GM23338 (cell line): ENCODE measurements around the gene MAP3K4. TPM values are rescaled to one million over a fixed set of nuclear protein-coding genes. Genes with fewer than 3 reads are reported as not detected.

Experiments used
- ATAC-seq: fragments of 200-7000 bp; cut with Tn5 transposase; 3 replicates; pipeline ENCODE4 v1.9.1; 2020
- DNase-seq: peaks from one replicate; pipeline ENCODE4 v3.0.0-alpha.2; 2015; ENCODE audit warnings: low spot score
- H2AFZ ChIP-seq: fragments of 200-600 bp; sonication (generic); 2 replicates; pipeline ENCODE4 v1.8.0; 2016; ENCODE audit warnings: antibody characterized with exemption, mild to moderate bottlenecking, moderate library complexity
- H3F3A ChIP-seq: fragments of 200-600 bp; sonication (generic); replicated peaks from 2 replicates; pipeline ENCODE4 v1.8.0; 2017; ENCODE audit warnings: antibody characterized with exemption, mixed run types, low read depth
- H3K27ac ChIP-seq: fragments of 200-600 bp; sonication (generic); 2 replicates; pipeline ENCODE4 v1.6.1; 2016; ENCODE audit warnings: low read depth
- H3K27me3 ChIP-seq: fragments of 200-600 bp; sonication (generic); 2 replicates; pipeline ENCODE4 v1.8.0; 2016; ENCODE audit warnings: mild to moderate bottlenecking, mixed run types, moderate library complexity; ENCODE audit not compliant: insufficient read depth
- H3K36me3 ChIP-seq: fragments of 200-600 bp; sonication (generic); 2 replicates; pipeline ENCODE4 v1.8.0; 2016; ENCODE audit warnings: mild to moderate bottlenecking; ENCODE audit not compliant: insufficient read depth
- H3K4me1 ChIP-seq: fragments of 200-600 bp; sonication (generic); 2 replicates; pipeline ENCODE4 v1.8.0; 2016; ENCODE audit warnings: mild to moderate bottlenecking, moderate library complexity; ENCODE audit not compliant: insufficient read depth
- H3K4me2 ChIP-seq: fragments of 200-600 bp; sonication (generic); 2 replicates; pipeline ENCODE4 v1.7.1; 2017; ENCODE audit warnings: mixed run types
- H3K4me3 ChIP-seq: fragments of 200-600 bp; sonication (generic); 2 replicates; pipeline ENCODE4 v1.6.1; 2016; ENCODE audit warnings: mixed run types
- H3K79me2 ChIP-seq: fragments of 200-600 bp; sonication (generic); replicated peaks from 2 replicates; pipeline ENCODE4 v1.8.0; 2017; ENCODE audit warnings: mild to moderate bottlenecking; ENCODE audit not compliant: insufficient read depth
- H3K9me2 ChIP-seq: fragments of 200-600 bp; sonication (generic); 2 replicates; pipeline ENCODE4 v1.8.0; 2017; ENCODE audit not compliant: insufficient read depth
- H4K20me1 ChIP-seq: fragments of 200-600 bp; sonication (generic); replicated peaks from 2 replicates; pipeline ENCODE4 v1.8.0; 2017; ENCODE audit warnings: mild to moderate bottlenecking; ENCODE audit not compliant: insufficient read depth
- H3K27ac Mint-ChIP-seq: 2 replicates; pipeline ENCODE4 v1.8.0; 2020; ENCODE audit warnings: inconsistent platforms, mild to moderate bottlenecking, moderate library complexity, mixed read lengths
- H3K27me3 Mint-ChIP-seq: 3 replicates; pipeline ENCODE4 v1.8.0; 2022; ENCODE audit warnings: low read depth, mild to moderate bottlenecking, moderate library complexity, mixed read lengths, inconsistent platforms; ENCODE audit not compliant: insufficient read depth, poor library complexity
- H3K36me3 Mint-ChIP-seq: 3 replicates; pipeline ENCODE4 v1.8.0; 2021; ENCODE audit warnings: low read depth, mild to moderate bottlenecking, inconsistent platforms, moderate library complexity, mixed read lengths
- H3K4me1 Mint-ChIP-seq: 3 replicates; pipeline ENCODE4 v1.8.0; 2020; ENCODE audit warnings: mild to moderate bottlenecking, inconsistent platforms, mixed read lengths
- H3K4me3 Mint-ChIP-seq: 3 replicates; pipeline ENCODE4 v1.8.0; 2021; ENCODE audit warnings: moderate library complexity, mild to moderate bottlenecking, inconsistent platforms, mixed read lengths
- H3K9me3 Mint-ChIP-seq: 3 replicates; pipeline ENCODE4 v1.8.0; 2020; ENCODE audit warnings: moderate library complexity, mild to moderate bottlenecking, inconsistent platforms, mixed read lengths
- CREB1 ChIP-seq: fragments of 250-450 bp; sonication (Bioruptor Pico); IDR thresholded peaks from 2 replicates; pipeline ENCODE4 v1.5.0; 2020; ENCODE audit warnings: low read depth, mild to moderate bottlenecking, moderate library complexity
- CTCF ChIP-seq, 2 experiments: fragments of 200-600 bp in 1 of 2; sonication (generic) in 1 of 2; conservative IDR thresholded peaks; 2 replicates each; pipeline versions ENCODE4 v1.5.1 to v1.6.1; 2016 to 2017; ENCODE audit warnings: antibody characterized with exemption in 2 of 2, low read depth in 2 of 2, mild to moderate bottlenecking in 2 of 2, moderate library complexity in 1 of 2
- ETS1 ChIP-seq: IDR thresholded peaks from 2 replicates; pipeline ENCODE4 v1.6.1; 2016; ENCODE audit warnings: antibody characterized with exemption
- EZH2 ChIP-seq: fragments of 200-600 bp; sonication (generic); IDR thresholded peaks from one replicate; pipeline ENCODE4 v1.8.0; 2017; ENCODE audit warnings: antibody characterized with exemption, mild to moderate bottlenecking, low read depth; ENCODE audit not compliant: unreplicated experiment
- EZH2phosphoT487 ChIP-seq: fragments of 200-600 bp; sonication (generic); IDR thresholded peaks from one replicate; pipeline ENCODE4 v1.8.1; 2018; ENCODE audit warnings: antibody characterized with exemption; ENCODE audit not compliant: unreplicated experiment
- JUNB ChIP-seq: IDR thresholded peaks from one replicate; pipeline ENCODE4 v1.6.1; 2016; ENCODE audit warnings: antibody characterized with exemption; ENCODE audit not compliant: unreplicated experiment
- NANOG ChIP-seq: IDR thresholded peaks from 2 replicates; pipeline ENCODE4 v1.6.1; 2016; ENCODE audit warnings: antibody characterized with exemption, borderline replicate concordance
- POLR2AphosphoS5 ChIP-seq: IDR thresholded peaks from 2 replicates; pipeline ENCODE4 v1.6.1; 2016; ENCODE audit warnings: antibody characterized with exemption, low read depth
- REST ChIP-seq: IDR thresholded peaks from one replicate; pipeline ENCODE4 v1.6.1; 2018; ENCODE audit warnings: antibody characterized with exemption; ENCODE audit not compliant: unreplicated experiment
- STAT1 ChIP-seq: IDR thresholded peaks from one replicate; pipeline ENCODE4 v1.6.1; 2016; ENCODE audit warnings: antibody characterized with exemption; ENCODE audit not compliant: unreplicated experiment
- ZNF114 ChIP-seq: fragments of 250-450 bp; sonication (Bioruptor Pico); IDR thresholded peaks from 2 replicates; pipeline ENCODE4 v1.5.0; 2020; ENCODE audit warnings: mild to moderate bottlenecking, moderate library complexity
- ZNF331 ChIP-seq: fragments of 250-450 bp; sonication (Bioruptor Pico); IDR thresholded peaks from 2 replicates; pipeline ENCODE4 v1.5.0; 2020; ENCODE audit warnings: low read depth, mild to moderate bottlenecking, moderate library complexity
- ZNF462 ChIP-seq: fragments of 250-450 bp; sonication (Bioruptor Pico); IDR thresholded peaks from 2 replicates; pipeline ENCODE4 v1.5.0; 2020; ENCODE audit warnings: mild to moderate bottlenecking, moderate library complexity
- polyA plus RNA-seq: library from polyadenylated mRNA; unstranded; fragments of >200 nt; fragmentation: Nextera tagmentation; extraction: Ambion mirVana; gene quantifications from 2 replicates; pipeline ENCODE4 v1.2.1, GENCODE V29; 2016
- total RNA-seq: library from RNA; depleted of rRNA; stranded (reverse); fragments of >200 nt; shearing (Covaris generic); gene quantifications from 2 replicates; pipeline ENCODE4 v1.2.3, GENCODE V29; 2014

The MAP3K4 gene
- total and polyA plus RNA-seq, 2 experiments from 2014 or later: 44.4 to 48.8 TPM

- Histone ChIP-seq H3K27ac (no peak overlapping the region), H2AFZ (0 out of 2 replicates have a peak overlapping the region, but pooled peaks have one; percentile 80), H3K36me3 (no peaks in the 10 kb centered on the region), H3K27me3 (no peaks in the 10 kb centered on the region), H4K20me1 (no peaks in the 10 kb centered on the region), H3K79me2 (no peaks in the 10 kb centered on the region), H3K4me3 (no peak overlapping the region), H3K4me1 (0 out of 2 replicates have a peak, but pooled peaks cover 8% of the 10 kb centered on the region), H3K4me2 (no peak overlapping the region), H3F3A (no peaks in the 10 kb centered on the region), H3K9me2 (no peaks in the 10 kb centered on the region)
- TF ChIP-seq ZNF462 (CRISPR knock-in tag): no peak
- TF ChIP-seq CTCF (conservative IDR thresholded peaks at IDR 0.05; ENCODE audit: low read depth in 2 of 2): no peak
- no peak for TF ChIP-seq ETS1
- no peak for TF ChIP-seq EZH2phosphoT487
- no peak for TF ChIP-seq EZH2
- TF ChIP-seq POLR2AphosphoS5: no peak
- TF ChIP-seq CREB1 (CRISPR knock-in tag): no peak
- no peak for TF ChIP-seq REST
- TF ChIP-seq JUNB: no peak
- TF ChIP-seq NANOG: no peak
- TF ChIP-seq STAT1: no peak
- no peak for TF ChIP-seq ZNF331 (CRISPR knock-in tag)
- TF ChIP-seq ZNF114 (CRISPR knock-in tag): no peak
- ATAC-seq (no peak), DNase-seq (no peak)
- Mint-ChIP-seq H3K36me3 (no peaks in the 10 kb centered on the region), H3K4me1 (peaks cover 17% of the 10 kb centered on the region), H3K27ac (no peak overlapping the region), H3K9me3 (no peaks in the 10 kb centered on the region), H3K27me3 (peaks cover 4% of the 10 kb centered on the region), H3K4me3 (no peak overlapping the region)
These were observed 35.9 kb upstream of the MAP3K4 start for GRCh38 chr6:160955508-160956295.
